Activated CD4-positive, alpha-beta T cell treated with anti-CD3 and anti-CD28 coated beads for 24 hours (primary cell): ENCODE data around the gene PPP2R3B.
"Not testable (repeated sequence)": the region's sequence is repeated elsewhere in the genome, so short reads cannot be mapped to it uniquely, and the experiment has no call there.

Source experiments
- DNase-seq, 2 donors: peaks; one replicate each; pipeline ENCODE4 v3.0.0-alpha.2; 2020; ENCODE audit warnings: low read depth in 2 of 2

Gene PPP2R3B

DNA sequence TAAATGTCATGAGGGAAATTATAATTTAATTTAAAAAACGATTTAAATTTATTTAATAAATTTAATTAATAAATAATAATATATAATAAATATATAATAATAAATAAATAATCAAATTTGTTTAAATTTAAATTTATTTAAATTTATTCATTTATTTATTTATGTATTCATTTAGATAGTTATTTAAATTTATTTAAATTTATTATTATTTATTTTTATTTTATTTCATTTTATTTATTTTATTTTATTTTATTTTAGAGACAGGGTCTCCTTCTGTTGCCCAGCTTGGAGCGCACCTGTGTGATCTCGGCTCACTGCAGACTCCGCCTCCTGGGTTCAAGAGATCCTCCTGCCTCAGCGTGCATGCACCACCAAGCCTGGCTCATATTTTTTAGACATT lies 18.4 kb upstream of the PPP2R3B start:
- DNase-seq, result no peak

DNA sequence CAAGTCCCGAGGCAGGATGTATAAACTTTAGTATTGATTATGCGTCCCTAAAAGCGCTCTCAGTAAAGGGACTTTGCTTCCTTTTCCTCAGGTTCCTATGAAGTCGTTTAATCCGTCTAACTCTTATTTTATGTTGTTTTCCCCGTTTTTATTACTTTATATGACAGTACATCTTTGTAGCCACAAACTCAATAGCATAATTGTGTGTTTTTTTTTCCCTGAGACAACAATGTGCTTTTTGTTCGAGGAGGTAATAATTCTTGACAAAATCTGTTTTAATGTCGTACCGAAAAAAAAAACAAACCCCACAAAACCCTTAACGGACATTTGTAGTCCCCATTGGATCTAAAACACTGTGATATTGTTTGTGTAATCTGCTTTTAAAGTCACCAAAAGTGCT lies 17.9 kb upstream of the PPP2R3B start:
- no peak for DNase-seq

DNA sequence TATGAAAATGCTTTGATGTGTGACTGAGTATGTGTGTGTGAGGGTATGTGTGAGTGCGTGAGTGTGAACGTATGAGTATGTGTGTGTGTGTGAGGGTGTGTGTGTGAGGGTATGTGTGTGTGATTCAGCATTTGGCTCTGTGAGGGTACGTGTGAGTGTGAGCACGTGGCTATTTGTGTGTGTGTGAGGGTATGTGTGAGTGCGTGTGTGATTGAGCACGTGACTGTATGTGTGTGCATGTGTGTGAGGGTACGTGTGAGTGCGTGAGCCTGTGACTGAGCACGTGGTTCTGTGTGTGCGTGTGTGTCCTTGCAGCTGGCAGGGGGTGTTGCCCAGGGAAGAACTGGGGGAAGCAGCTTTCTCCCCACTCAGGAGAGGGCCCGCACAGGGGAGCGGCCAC lies 16.1 kb upstream of the PPP2R3B start:
- no peak for DNase-seq

DNA sequence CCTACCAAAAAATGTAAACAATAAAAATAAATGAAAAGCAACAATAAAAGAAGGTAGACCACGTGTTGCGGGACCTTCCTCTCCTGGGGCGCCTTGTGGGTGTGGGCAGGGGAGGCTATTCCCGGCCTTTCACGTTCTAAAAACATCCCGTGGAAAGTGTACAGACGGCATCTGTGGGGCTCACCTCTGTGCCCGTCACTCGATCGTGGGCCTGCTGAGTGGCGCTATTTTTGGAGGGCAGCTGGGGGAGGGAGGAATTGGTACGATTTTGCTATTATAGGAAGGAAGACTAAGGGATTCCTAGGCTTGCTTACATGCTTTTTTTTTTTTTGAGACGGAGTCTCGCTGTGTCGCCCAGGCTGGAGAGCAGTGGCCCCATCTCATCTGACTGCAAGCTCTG lies 13.6 kb upstream of the PPP2R3B start:
- no peak for DNase-seq

DNA sequence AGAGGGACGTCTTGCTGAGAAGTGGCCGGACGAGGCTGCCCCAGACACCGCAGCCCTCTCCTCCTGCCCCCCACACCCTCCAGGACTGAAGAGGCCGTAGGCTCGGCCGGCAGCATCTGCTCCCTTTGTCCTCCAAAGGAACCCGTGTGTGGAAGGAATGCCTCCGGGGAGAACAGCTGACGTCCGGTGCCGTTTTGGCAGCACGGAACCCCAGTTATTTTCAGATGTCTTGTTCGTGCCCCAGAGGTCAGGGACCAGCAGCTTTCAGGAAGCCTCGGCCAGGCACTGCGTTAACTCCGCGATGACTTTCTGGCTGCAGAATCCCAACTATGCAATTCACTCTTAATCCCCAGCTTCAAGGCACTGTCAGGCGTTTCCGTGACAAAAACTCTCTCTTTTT lies 10.9 kb upstream of the PPP2R3B start:
- no peak for DNase-seq

DNA sequence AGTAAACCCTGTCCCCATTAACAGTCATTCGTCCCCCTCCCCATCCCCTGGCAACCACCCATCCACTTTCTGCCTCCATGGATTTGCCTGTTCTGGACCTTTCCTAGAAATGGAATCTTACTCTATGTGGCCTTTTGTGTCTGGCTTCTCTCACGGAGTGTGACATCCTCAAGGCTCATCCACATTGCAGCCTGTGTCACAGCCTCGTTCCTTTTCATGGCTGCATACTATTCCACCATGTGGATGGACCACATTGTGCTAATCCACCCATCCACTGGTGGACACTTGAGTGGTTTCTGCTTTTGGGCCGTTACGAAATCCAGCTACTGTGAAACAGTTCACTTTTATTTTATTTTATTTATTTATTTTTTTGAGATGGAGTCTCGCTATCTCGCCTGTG lies 8.1 kb upstream of the PPP2R3B start:
- DNase-seq, result no peak

DNA sequence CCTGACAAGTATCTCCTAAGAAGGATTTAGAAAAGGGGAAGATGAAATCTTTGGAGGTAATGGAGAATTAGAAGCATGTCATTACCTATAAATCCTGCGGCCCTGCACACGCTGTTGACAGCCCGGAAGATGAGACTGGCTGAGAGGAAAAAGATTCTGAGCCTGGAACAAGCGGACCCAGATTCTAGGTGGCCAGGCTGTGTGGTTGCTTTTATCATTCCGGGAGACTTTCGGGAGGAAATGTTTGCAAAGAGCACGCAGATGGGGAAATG lies 5.8 kb upstream of the PPP2R3B start:
- no peak for DNase-seq

DNA sequence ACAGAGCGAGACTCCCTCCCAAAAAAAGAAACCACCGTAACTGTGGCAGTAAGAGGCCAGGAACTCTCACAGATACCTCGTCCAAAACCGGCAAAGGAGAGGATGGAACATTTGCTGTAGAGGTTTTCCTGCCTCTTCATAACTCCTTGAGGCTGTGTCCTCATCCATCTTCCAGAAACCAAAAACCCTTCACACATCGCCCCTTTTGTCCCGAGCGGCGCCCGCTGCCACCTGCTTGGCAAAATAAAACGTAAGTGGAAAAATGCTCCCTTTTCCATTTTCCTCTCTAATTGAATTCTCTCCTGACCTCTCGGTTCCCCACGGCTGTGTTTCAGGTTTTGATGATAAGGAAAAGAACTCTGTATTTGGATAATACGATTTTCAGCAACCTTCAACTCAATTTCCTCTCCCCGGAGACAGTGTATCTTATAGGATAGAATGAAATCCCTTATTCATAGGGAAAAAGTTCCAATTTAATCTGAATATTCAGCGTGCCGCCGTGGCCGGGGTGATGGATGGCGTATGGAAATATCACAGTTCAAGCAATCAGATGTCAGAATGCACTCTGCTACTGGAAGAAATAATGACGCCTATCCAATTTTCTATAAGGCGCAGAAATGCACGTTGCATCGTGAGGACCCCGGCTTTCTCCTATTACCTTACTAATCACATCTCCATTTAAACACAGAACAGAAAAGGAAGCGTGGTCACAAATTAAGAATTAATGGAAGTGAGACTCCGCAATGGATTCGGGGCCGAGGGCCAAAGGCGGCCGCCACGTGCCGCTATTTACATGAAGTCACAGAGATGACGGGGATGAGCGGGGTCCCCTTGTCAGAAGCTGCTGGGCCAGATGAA lies 5.2 kb upstream of the PPP2R3B start:
- no peak for DNase-seq

DNA sequence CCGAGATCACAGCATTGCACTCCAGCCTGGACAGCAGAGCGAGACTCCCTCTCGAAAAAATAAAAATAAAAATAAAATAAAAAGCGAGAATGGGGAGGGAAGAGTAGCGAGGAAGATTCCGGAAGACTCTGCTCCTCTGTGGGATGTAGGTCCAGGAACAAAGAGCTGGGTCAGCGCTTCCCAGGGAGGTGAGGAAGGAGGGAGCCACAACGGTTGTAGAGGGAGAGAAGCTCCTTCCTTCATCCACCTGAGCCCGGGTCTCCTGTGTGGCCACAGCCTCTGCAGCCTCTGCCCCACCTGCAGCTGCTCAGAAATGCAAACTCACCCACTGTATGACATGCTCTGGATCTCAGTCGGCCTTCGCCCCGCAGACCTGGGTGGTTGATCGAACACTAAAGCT lies 3.8 kb upstream of the PPP2R3B start:
- no peak for DNase-seq

DNA sequence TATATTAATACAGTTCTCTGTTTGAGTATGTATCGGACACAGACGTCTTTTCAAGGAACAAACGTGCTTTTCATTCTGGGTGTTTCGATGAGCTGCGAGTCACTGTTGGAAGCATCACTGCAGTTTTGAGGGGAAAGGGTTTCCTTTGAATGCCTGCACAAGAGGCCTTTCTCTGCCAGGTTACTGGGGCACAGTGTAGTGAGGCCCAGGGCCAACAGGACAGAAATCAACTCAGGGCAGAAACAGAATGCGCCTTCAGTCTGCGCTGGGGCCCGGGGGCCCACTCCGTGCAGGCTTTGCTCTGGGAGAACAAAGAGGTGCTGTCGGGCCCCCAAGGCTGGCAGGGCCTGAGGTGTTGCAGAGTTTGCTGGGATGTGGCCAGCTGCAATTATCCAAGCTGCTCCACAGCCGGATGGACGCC lies 2.3 kb upstream of the PPP2R3B start:
- DNase-seq, result no peak

DNA sequence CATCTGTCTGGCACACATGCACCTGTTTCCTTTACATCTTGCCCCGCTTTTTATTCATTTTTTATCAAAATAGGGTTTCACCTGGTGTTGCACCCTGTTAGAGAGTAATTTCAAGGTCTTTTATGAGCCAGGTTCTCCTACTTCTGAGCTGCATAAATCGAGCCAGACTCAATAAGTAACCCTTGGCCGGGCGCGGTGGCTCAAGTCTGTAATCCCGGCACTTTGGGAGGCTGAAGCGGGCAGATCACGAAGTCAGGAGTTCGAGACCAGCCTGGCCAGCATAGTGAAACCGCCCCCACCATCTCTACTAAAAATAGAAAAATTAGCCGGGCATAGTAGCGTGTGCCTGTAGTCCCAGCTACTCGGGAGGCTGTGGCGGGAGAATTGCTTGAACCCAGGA lies 1.0 kb upstream of the PPP2R3B start:
- DNase-seq, result no peak

DNA sequence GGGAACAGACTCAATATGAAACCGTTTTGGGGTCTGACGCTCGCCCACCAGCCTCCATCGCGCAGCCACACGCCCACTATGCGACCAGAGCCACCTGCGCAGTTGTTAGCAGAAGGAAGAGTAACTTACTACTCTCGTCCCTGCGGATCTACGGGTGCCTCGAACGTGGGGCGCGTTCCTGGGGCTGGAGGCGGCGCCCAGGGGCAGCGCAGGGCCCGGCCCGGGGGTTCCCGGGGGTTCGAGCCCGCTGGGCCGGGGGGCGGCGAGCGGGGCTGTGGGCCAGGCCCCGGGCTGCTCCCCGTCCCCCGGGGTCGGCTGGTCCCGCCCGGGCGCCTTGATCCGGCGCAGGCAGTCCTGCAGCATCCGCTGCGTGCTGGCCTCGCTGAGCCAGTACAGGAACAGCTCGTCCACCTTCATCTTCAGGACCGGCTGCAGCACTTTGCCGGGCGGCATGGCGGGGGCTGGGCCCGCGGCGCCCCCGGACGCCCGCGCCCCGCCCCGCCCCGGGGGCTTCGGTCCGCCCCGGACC lies 404 bp downstream of the PPP2R3B start:
- DNase-seq, result peak; percentile 12 to 38

DNA sequence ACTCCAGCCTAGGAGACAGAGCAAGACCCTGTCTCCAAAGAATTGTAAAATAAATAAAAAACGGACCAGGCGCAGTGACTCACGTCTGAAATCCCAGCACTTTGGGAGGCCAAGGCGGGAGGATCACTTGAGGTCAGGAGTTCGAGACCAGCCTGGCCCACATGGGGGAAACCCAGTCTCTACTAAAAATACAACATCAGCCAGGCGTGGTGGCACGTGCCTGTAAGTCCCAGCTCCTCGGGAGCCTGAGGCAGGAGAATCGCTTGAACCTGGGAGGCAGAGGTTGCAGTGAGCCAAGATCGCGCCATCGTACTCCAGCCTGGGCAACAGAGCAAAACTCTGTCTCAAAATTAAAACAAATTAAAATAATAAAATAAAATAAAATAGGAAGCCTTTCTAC lies 971 bp downstream of the PPP2R3B start:
- DNase-seq, result not testable (repeated sequence)

DNA sequence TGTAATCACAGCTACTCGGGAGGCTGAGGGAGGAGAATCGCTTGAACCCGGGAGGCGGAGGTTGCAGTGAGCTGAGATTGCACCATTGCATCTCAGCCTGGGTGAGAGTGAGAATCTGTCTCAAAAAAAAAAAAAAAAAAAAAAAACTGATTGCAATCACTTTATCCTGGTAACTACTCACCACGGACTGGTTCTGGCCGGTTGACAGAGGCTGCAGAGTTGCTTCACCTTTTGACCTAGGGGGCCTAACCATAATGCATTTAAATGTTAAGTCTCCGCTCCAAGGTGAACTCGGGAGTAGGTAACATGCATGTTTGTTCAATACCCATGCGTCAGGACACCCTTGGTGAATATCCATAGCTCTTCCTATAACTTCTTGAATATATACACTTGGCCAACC lies 1.8 kb downstream of the PPP2R3B start:
- no peak for DNase-seq

DNA sequence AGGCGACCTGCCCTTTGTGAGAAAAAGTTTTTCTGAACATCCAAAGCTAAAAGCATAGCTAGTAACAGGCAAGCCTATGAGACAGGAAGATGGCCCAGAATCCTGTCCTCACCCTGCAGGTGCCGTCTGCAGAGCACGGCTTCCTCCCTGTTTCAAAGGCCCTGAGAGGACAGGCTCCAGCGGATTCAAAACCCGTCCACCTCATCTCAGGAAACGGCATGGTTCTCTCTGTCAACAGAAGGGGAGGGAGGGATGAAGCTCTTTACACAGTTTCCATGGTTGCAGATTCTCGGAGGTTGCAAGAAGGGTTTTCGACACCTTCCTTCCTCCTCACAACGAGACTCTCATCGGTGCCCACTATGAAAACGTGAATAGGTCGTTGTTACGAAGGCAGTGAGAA lies 8.3 kb downstream of the PPP2R3B start:
- no peak for DNase-seq

DNA sequence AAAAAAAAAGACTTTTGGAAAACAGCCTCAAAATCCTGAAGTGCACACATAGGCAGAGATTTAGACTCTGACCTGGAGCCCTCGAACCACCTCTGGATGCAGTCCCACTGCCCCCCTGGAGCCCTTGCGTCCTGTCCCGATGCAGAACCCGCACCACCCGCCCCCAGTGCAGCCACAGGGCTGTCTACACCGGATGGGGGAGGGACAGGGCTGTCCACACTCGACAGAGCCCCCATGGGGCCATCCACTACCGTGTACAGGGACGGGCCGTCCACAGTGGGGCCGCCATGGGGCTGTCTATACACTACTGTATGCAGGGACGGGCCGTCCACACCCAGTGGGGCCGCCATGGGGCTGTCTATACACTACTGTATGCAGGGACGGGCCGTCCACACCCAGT lies 10.5 kb downstream of the PPP2R3B start:
- DNase-seq, result not testable (repeated sequence)

DNA sequence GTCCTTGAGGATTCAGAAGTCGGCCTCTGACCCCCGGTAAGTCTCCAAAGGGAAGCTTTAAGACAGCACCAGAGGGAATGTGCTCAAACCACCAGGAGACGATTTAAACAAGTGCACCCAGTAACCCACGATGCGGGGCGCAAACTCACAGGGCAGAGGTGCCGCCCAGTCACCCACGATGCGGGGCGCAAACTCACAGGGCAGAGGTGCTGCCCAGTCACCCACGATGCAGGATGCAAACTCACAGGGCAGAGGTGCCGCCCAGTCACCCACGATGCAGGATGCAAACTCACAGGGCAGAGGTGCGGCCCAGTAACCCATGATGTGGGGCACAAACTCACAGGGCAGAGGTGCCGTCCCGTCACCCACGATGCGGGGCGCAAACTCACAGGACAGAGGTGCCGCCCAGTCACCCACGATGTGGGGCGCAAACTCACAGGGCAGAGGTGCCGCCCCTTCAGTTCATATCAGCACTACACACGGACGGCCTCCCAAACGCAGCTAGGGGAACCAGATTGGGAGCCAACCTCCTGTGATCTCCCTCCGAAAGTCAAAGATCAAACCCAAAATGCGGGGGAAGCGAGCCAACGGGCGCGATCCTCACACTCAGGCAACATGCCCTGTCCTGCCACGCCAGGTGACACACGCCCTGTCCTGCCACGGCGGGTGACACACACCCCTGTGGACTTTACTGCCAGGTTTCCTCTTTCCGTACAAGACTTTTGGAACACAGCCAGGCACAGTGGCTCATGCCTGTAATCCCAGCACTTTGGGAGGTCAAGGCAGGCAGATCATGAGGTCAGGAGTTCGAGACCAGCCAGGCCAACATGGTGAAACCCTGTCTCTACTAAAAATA lies 11.3 kb downstream of the PPP2R3B start:
- no peak for DNase-seq

DNA sequence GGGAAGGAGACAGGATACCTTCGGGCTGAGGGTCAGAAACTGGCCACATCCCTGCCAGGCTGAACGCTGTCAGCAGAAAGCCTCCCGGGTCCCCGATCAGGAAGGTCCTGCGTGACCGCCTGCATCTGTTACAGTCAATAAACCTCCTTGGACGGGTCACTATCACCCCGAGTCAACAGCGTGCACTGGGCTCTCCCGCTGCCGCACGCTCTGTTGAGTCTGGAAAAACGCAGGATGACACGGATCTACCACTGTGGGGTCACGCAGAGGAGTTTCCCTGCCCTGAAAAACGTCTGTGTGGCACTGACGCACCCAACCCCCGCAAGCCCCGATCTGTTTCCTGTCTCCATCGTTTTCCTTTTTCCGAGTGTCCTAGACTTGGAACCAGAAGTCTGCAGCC lies 12.1 kb downstream of the PPP2R3B start:
- no peak for DNase-seq

DNA sequence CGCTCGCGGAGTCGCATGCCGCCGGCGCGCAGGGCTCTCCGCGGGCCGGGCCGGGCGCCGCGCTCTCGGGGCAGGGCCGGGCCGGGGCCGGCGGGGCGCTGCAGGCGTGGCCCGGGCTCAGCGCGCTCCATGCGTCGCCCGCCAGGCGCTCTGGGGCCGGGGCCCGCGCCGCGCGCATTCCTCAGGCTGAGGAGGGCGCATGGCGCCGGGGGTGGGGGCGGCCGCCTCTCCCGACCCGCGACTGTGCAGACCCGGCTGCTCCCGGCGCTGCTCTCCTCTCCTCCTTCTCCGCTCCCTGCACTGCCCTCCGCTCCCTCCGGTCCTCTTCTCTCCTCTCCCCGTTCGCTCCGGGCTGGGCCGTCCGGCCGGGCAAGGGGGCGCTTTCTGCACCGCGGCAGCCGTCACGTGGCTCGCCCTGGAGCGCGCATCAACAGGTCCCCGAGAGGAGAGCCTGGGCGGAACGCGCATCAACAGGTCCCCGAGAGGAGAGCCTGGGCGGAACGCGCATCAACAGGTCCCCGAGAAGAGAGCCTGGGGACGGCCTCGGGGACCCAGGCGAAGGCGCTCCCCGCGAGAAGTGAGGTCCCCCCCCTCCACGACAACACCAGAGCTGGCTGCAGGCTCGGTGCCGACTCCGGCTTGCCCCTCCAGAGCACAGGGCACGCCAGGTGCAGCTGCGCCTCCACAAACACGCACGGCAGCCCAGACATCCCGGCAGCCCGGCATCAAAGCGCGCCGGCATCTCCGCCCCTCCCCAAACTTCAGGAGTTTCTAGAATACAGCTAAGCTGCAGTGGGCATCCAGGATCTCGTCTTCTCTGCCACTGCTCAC lies 12.9 kb downstream of the PPP2R3B start:
- peak; percentile 7 to 28 for DNase-seq

DNA sequence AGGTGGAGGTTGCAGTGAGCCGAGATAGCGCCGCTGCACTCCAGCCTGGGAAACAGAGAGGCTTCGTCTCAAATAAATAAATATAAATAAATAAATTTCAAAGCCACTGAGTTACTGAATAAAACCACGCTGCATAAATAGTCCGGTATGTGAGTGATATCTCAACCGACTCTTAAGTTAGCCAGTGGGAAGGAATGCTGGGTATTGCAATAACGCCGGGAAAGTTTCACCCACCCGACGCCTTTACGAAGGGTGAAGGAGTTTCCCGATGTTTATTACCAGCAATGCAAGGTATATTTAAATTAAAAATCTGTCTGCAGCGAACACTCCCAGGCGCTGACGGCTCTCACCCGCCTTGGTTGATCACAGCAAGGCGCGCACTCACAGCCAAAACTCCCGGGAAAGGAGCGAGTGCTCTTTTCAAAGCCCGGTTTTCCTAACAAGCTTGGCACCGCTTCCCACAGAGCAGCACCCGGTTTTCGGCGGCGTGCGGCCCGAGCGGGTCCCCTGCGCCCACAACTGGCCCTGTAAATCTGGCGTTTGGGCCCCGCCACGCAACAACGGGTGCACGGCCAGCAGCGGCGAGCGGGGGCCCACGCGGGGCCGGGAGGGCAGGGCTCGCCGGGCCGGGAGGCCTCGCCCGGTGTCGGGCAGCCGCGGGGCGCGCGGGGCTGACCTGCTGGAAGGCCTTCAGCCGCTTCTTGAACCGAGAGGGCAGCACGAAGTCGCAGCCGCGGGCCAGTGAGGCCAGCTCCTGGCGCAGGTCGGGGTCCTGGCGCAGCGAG lies 13.7 kb downstream of the PPP2R3B start:
- no peak for DNase-seq

DNA sequence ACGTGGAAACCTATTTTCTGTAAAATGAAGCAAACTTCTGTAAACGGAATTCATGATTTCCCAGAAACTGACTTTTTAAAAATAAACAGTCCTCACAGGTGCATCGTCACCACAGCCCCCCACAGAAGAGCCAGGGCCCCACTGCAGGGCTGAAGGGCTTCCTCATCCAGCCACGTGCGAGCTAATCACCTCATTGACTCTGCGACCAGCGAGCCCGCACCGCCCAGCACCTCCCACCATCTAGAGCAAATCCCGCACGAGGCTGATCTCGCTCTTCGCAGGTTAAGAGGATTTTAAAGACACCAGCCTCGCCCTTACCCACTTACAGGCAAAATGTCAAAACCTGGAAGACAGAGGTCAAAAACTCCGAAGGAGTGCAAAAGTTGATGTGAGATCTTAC lies 14.8 kb downstream of the PPP2R3B start:
- no peak for DNase-seq
